Epithelial cell of prostate (primary cell): ENCODE measurements around the gene MYRIP.
"Not testable (repeated sequence)": the region's sequence is repeated elsewhere in the genome, so short reads cannot be mapped to it uniquely, and the experiment has no call there.

Experiments used
- DNase-seq: peaks from one replicate; pipeline ENCODE4 v3.0.0-alpha.2; 2011; ENCODE audit warnings: low read depth, low spot score
- H3K27ac ChIP-seq: fragments of 450-650 bp; 2 replicates; pipeline ENCODE4 v1.5.1; 2017; ENCODE audit warnings: mild to moderate bottlenecking

The MYRIP gene

GRCh38 chr3:39805650-39806049, 3.8 kb upstream of the MYRIP start:
- no peak for DNase-seq
- H3K27ac ChIP-seq: no peak overlapping the region

DNA sequence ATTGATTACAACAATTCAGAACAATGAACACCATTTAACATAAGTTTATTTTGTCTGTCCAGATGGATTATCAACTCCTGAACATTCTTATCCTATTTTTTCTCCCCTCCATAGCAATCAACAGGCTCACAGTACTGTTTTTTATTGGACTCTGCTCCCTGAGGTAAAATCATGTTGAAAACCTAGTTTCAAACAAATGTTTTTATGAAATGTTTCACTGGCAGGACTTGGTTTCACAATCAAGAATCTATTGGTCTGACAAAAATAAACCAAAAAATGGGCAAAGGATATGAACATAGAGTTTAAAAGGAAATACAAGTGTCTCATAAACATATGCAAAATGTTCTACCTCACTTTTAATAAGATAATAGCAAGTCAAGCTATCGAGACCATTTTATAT, 2.6 kb upstream of the MYRIP start:
- no peak for DNase-seq
- H3K27ac ChIP-seq: no peak overlapping the region

GRCh38 chr3:39808467-39809180, 785 bp upstream of the MYRIP start:
- no peak for DNase-seq

DNA sequence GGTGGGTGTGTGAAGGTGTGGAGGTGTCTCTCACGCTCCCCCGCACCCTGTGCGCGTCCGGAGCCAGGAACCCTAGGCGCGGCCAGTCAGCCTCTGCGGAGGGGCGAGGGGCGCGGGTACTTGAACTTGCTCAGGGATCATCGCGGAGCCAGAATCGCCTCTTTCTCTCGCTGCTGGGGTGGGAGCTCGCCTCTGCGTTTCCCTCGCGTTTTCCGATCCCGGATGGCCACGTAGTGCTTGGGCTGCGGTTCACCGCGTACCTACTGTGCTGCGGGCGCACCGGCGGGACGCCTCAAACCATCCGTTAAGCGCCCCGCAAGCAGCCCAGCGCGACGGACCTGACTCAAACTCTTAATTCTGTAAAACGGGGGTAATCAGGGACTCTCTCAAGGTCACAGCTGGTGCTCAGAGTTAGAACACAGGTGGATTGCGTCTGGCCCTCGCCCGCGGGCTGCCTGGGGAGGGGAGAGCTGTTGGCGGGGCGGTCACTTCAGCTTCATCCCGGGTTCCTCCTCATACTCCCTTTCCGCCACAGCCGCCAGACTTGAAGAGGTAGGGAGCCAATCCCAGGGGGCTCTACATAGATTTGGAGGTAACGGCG, 686 bp downstream of the MYRIP start:
- no peak overlapping the region for H3K27ac ChIP-seq
- DNase-seq: no peak

More at GRCh38 chr3:39808467-39809180, 785 bp upstream of the MYRIP start:
- H3K27ac ChIP-seq: no peak overlapping the region

DNA sequence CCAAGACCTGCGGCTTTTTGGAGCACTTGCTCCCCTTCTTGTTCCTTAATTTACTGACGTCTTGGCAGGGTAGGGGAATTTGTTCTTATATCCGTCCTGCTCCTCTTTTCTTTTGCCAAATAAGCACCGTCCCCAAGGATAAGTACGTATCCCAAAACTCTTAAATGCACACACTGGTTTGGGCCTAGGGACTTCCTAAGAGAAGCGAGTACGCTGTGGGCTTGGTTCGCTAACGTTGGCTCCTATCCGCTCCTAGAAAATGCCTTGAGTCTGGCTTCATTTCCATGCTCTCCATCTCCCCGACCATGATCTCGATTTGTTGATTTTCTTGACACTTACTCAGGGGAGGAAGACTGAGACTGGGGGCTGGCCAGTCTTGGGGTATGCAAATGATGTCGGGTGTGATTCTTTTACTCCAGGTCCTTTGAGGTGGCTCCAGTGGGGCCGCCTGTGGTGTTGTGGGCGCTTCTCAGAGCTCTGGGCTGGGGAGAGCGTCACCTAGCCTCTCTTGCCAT, 1.3 kb downstream of the MYRIP start:
- no peak for DNase-seq
- H3K27ac ChIP-seq: no peak overlapping the region

- DNase-seq: no peak
- no peak overlapping the region for H3K27ac ChIP-seq
These were observed 2.2 kb downstream of the MYRIP start for GRCh38 chr3:39811561-39811960.

DNA sequence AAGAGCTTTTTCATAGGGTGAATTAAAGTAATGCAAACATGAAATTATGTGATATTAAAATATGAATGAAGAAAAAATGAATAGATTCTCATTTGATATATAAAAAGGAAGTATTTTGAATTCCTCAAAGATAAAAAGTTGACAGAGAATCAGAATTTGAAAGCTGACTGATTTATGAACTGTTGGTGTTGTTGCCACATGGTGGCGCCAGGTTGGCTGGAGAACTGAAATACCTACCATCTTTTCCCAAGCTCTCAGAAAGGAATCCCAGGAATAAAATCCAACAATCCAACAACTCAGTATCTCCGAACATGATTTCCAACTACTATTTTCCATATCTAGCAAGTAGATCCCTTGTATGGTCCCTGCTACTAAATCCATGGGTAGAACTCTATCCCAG, 3.1 kb downstream of the MYRIP start:
- no peak for DNase-seq

GRCh38 chr3:39814007-39814406, 4.6 kb downstream of the MYRIP start:
- no peak overlapping the region for H3K27ac ChIP-seq
- DNase-seq: no peak

More for the DNA sequence above, 3.1 kb downstream of the MYRIP start:
- no peak overlapping the region for H3K27ac ChIP-seq

GRCh38 chr3:39819899-39820298, 10.5 kb downstream of the MYRIP start:
- no peak for DNase-seq
- H3K27ac ChIP-seq: no peak overlapping the region

DNA sequence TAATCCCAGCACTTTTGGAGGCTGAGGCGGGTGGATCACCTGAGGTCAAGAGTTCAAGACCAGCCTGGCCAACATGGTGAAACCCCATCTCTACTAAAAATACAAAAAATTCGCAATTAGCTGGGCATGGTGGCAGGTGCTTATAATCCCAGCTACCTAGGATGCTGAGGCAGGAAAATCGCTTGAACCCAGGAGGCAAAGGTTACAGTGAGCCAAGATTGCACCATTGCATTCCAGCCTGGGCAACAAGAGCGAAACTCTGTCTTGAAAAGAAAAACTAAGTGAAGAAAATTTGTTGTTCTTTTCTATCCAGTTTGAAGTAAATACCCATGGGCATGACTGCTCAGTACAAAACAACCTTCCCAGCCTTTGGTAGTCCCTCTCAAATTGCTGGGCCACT, 24.4 kb downstream of the MYRIP start:
- not testable (repeated sequence) for H3K27ac ChIP-seq, DNase-seq

GRCh38 chr3:39839484-39839883, 30.1 kb downstream of the MYRIP start:
- H3K27ac ChIP-seq: no peak overlapping the region
- no peak for DNase-seq

DNA sequence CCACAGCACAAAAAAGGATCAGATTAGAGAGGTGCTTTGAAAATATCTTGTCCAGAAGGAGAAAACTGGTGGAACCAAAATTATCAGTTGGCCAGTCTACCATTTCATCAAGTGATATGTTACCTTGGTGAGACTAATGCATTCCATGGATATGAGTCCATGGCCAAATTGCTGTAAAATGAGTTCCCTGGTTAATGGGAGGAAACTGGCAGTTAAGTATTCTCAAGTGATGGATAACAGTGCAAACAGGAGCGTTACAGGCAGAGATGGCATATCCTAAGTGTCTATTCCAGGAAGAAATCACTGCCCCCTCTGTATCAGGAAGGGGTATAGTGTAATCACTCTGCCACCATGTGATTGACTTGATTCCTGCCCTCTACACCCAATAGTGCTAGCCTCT, 34.0 kb downstream of the MYRIP start:
- H3K27ac ChIP-seq: no peak overlapping the region
- no peak for DNase-seq

DNA sequence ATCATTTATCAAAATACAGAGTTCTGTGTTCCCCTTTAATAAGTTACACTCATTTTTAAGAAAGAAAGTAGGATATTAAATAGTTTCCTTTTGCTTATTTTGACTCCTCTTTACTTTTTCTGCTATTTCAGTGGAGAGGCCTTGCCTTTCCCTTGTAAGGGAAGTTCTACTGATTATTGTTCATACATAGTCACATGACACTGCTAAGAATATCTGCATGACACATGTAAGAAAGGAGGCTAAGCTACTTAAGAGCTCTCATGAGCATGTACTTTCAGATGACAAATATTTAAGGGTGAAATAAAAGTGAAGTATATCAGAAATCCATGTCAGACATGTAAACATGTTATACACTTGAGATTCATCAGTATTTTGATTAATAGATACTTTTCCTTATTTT, 39.0 kb downstream of the MYRIP start:
- no peak overlapping the region for H3K27ac ChIP-seq
- DNase-seq: no peak

DNA sequence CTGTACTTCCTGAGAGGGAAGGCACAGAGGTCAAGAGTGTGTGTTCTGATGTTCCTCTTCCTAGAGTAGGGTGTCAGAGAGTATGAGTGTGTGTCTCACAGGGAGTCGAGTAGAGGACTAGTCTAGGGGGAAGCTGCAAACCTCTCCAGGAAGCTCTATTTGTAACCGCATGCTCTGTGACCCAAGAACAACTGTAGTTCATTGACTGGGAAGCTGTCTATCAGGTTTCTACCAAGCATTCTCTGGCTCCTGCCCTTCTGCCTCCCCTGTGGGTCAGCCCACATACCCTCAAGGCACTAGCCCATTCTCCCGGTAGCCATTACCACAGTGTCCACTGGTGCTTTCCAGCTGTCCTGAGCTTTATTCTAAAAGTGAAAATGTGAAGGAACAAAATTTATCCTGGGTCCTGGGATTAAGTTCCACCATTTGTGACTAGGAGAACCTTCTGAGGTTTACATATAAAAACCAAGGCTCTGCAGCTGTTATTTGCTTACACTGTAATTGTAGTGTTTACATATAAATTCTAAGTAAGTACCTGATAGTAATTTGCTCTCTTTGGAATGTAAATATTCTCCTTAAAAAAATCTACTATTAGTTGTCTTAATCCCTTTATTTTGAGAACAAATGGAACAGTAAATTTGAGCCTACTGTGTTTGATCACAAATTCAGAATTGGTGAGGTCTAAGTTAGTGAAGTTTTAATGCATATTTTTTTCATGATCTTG, 40.7 kb downstream of the MYRIP start:
- DNase-seq: no peak

DNA sequence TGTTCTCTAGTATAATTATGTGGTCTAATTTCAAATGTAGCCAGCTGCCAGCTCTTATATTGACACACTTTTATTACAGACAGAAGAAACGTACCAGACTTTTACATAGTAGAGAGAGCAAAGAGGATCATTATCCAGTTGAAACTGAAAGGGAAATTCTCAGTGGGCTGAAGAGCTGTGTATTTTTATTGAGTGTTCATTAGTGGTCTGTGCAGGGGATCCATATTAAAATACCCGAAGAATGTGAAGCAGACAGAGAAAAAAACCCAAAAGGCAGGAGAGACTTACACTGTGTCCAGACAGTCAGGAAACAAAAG, 41.3 kb downstream of the MYRIP start:
- DNase-seq: no peak
- H3K27ac ChIP-seq: no peak overlapping the region

More for the DNA sequence above, 40.7 kb downstream of the MYRIP start:
- H3K27ac ChIP-seq: no peak overlapping the region

DNA sequence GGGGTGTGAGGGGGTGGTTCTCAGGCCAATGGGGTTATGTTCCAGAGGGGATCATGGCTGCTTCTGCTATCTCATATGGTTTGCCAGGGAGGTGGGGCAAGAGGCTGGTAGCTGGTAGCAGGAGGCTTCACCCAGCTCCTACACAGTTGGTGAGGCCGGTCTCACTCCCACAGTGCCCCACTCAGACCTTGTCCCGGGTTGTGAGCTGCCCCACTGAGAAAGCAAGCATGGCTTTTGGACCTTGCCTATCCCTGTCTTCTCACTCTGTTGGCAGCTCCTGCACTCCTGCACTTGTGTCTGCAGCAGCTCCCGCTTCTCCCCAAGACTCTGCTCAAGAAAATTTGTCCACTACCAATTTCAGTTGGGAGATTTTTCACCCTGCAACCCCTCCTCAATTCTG, 46.1 kb downstream of the MYRIP start:
- H3K27ac ChIP-seq: no peak overlapping the region
- DNase-seq: no peak

DNA sequence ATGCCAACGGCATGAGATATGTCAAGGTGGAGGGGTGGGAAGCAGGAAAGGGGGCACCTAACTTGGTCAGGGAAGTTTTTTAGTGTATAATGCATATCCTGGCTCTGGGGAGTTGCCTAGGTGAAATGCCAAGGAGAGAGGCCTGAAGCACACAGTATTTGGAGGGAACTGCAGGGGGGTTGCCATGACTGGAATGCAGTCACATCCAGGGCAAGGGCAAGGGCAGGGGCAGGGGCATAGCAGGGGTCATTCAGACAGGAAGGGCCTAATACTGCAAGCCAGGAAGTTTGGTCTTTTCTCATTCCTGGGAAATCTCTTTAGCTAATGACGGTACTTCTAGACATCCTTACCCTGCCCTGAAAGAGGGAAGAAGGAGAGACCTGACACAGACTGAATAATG, 60.5 kb downstream of the MYRIP start:
- H3K27ac ChIP-seq: no peak overlapping the region
- no peak for DNase-seq

DNA sequence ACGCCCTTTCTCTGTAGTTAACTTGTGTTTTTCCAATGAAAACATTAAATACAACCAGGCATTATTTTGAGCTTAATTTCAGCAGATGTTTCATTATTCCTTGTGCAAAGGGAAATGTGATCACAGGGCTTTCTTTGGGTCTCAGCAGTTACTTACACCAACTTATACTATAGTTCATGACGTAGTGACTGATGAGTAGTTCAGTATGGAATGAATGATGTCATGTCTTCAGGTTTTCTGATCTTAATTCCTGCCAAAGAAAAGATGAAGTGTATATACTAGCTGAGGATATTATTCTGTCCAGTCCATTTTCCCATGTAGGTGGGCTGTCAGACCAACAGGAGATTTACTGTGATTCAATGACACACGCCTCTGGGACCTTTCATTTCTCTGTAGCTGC, 61.3 kb downstream of the MYRIP start:
- no peak for DNase-seq

DNA sequence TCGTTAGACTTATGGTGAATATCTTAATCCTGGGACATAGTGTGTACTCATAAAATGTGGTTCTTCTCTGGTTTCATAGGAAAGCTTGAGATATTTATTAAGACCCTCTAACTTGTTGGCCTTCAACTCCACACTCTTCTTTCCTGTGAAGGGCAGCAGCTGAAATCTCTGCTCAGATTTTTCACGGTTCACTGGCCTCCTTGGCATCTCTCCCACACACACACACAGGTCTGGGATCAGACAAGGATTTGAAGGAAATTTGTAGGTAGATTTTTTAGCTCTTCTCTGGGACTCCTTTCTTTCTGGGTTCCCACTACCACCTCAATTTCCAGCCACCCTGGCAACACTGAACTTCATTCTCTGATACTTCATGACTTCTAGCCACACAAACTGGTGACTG, 70.2 kb downstream of the MYRIP start:
- DNase-seq: no peak
- H3K27ac ChIP-seq: no peak overlapping the region

More for the DNA sequence above, 61.3 kb downstream of the MYRIP start:
- H3K27ac ChIP-seq: no peak overlapping the region

DNA sequence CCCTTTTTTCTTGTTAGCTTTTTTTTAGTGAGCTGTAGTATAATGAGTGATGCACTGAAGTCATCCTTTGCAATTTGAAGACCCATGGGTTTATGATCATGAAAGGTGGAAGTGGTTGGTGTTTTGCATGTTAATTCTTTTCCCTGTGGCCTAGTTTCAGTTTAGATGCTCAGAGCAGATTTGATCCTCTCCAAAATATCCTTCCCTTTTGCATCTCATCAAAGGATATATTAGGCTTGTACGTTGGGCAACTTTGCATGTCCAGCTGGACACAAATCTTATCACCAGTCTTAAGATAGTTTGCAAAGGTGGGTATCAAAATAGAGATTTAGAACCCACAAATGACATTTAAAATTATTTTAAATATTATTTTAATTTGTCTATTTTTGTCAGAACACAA, 72.7 kb downstream of the MYRIP start:
- no peak overlapping the region for H3K27ac ChIP-seq
- no peak for DNase-seq

DNA sequence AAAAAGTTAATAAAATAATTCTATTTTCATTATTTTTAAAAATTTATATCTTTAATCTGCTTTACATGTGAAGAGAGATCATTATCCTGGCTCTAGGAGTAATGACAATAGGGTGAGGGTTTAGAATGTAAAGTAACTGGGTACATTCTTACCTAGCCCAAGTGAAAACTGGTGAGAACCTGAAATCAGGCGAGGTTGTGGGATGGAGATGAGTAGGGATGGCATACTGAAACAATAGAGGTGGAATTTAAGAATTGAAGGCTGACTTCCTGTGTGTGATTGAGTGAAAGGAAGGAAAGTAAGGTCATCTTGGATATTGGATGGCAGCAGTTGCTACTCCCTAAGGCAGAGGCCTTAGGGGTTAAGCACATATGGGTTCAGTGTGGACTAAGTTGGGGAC, 82.7 kb downstream of the MYRIP start:
- no peak overlapping the region for H3K27ac ChIP-seq
- no peak for DNase-seq
